ENCODE measurements around the gene OGA.

Gene OGA

DNA sequence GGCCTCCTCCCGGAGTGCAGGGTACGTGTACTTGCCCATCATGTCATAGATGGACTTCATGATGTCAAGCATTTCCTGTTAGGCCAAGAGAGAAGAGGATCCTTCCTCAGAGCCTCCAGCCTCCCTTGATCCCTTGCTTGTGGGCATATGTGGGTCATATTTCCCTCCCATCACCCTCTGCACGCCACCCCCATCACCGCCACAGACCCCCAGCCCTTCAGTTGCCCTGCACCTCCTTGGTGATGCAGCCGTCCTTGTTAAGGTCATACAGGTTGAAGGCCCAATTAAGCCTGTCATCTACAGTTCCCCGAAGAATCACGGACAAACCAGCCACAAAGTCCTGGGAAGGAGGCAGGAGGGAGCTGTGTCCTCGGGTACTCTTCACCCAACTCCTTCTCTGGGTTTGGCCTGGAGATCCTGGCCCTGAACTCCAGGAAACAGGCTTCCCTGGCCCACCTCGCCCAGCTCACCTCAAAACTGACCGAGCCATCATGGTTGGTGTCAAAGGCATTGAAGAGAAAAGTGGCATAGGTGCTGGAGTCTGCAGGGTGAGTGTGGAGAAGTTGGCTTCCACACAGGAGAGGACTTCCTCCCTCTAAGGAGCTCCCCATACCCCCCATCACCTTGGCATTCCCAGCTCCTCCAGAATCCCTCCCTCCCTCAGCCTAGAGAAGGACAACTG lies 9.8 kb upstream of the OGA start:
- TF ChIP-seq TOX (CRISPR knock-in tag; IDR thresholded peaks at IDR 0.05; ENCODE audit: borderline replicate concordance) (no peak), ZC3H10 (CRISPR knock-in tag; IDR thresholded peaks at IDR 0.05) (no peak), ISL1 (CRISPR knock-in tag; IDR thresholded peaks at IDR 0.05) (no peak), BACH2 (CRISPR knock-in tag; IDR thresholded peaks at IDR 0.05; ENCODE audit: borderline replicate concordance) (no peak), SNAI2 (CRISPR knock-in tag; IDR thresholded peaks at IDR 0.05) (no peak), PPARA (CRISPR knock-in tag; IDR thresholded peaks at IDR 0.05; ENCODE audit: borderline replicate concordance) (no peak), ESRRG (CRISPR knock-in tag; IDR thresholded peaks at IDR 0.05) (no peak)
- TF ChIP-seq, protein P1, sequence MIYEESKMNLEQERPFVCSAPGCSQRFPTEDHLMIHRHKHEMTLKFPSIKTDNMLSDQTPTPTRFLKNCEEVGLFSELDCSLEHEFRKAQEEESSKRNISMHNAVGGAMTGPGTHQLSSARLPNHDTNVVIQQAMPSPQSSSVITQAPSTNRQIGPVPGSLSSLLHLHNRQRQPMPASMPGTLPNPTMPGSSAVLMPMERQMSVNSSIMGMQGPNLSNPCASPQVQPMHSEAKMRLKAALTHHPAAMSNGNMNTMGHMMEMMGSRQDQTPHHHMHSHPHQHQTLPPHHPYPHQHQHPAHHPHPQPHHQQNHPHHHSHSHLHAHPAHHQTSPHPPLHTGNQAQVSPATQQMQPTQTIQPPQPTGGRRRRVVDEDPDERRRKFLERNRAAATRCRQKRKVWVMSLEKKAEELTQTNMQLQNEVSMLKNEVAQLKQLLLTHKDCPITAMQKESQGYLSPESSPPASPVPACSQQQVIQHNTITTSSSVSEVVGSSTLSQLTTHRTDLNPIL (CRISPR knock-in tag; IDR thresholded peaks at IDR 0.05; ENCODE audit: low read depth): no peak
- TF ChIP-seq, protein P2, sequence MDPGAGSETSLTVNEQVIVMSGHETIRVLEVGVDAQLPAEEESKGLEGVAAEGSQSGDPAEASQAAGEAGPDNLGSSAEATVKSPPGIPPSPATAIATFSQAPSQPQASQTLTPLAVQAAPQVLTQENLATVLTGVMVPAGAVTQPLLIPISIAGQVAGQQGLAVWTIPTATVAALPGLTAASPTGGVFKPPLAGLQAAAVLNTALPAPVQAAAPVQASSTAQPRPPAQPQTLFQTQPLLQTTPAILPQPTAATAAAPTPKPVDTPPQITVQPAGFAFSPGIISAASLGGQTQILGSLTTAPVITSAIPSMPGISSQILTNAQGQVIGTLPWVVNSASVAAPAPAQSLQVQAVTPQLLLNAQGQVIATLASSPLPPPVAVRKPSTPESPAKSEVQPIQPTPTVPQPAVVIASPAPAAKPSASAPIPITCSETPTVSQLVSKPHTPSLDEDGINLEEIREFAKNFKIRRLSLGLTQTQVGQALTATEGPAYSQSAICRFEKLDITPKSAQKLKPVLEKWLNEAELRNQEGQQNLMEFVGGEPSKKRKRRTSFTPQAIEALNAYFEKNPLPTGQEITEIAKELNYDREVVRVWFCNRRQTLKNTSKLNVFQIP (CRISPR knock-in tag; IDR thresholded peaks at IDR 0.05; ENCODE audit: borderline replicate concordance, low read depth): no peak
- TF ChIP-seq, protein P3, sequence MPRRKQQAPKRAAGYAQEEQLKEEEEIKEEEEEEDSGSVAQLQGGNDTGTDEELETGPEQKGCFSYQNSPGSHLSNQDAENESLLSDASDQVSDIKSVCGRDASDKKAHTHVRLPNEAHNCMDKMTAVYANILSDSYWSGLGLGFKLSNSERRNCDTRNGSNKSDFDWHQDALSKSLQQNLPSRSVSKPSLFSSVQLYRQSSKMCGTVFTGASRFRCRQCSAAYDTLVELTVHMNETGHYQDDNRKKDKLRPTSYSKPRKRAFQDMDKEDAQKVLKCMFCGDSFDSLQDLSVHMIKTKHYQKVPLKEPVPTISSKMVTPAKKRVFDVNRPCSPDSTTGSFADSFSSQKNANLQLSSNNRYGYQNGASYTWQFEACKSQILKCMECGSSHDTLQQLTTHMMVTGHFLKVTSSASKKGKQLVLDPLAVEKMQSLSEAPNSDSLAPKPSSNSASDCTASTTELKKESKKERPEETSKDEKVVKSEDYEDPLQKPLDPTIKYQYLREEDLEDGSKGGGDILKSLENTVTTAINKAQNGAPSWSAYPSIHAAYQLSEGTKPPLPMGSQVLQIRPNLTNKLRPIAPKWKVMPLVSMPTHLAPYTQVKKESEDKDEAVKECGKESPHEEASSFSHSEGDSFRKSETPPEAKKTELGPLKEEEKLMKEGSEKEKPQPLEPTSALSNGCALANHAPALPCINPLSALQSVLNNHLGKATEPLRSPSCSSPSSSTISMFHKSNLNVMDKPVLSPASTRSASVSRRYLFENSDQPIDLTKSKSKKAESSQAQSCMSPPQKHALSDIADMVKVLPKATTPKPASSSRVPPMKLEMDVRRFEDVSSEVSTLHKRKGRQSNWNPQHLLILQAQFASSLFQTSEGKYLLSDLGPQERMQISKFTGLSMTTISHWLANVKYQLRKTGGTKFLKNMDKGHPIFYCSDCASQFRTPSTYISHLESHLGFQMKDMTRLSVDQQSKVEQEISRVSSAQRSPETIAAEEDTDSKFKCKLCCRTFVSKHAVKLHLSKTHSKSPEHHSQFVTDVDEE (CRISPR knock-in tag; IDR thresholded peaks at IDR 0.05): no peak

DNA sequence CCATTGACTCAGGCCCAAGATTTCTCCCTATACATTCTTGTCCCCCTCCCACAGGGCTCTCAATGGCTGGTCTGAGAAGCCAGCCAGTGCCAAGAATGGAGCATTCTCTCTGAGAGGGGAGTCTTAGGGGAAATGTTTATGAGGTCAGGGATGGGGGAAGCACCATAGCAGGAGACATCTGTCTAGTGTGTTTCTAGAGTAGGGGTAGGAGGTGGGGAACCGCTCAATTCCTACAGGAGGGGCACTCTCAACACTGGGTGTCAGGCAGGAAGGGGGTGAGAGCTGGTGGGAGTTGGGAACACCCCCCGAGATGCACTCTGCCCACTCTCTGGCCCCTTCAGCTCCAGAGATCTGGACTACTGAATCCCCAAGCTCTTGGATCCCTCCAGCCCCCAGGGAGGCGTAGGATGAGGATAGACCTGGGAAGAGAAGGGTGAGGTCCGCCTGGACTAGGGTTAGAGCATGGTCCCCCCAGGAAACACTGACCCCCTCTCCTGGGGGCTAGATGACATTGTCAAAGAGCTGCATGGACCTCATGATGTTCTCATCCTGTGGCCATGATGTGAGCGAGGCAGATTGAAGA lies 8.7 kb upstream of the OGA start:
- no peak for ATAC-seq
- TF ChIP-seq, protein P2 (CRISPR knock-in tag; IDR thresholded peaks at IDR 0.05; ENCODE audit: borderline replicate concordance, low read depth): no peak
- TF ChIP-seq ZC3H10 (CRISPR knock-in tag; IDR thresholded peaks at IDR 0.05) (no peak), TCF4 (CRISPR knock-in tag; IDR thresholded peaks at IDR 0.05; ENCODE audit: borderline replicate concordance) (no peak), ZNF565 (CRISPR knock-in tag; conservative IDR thresholded peaks at IDR 0.05; ENCODE audit: low read depth) (no peak), RARB (CRISPR knock-in tag; IDR thresholded peaks at IDR 0.05) (no peak), ZFP30 (CRISPR knock-in tag; IDR thresholded peaks at IDR 0.05) (no peak), TOX (CRISPR knock-in tag; IDR thresholded peaks at IDR 0.05; ENCODE audit: borderline replicate concordance) (no peak), BACH2 (CRISPR knock-in tag; IDR thresholded peaks at IDR 0.05; ENCODE audit: borderline replicate concordance) (no peak), ZNF70 (CRISPR knock-in tag; IDR thresholded peaks at IDR 0.05) (no peak), ZFP3 (CRISPR knock-in tag; IDR thresholded peaks at IDR 0.05) (no peak), ISL1 (CRISPR knock-in tag; IDR thresholded peaks at IDR 0.05) (no peak), OSR1 (CRISPR knock-in tag; IDR thresholded peaks at IDR 0.05) (no peak), GLIS3 (CRISPR knock-in tag; IDR thresholded peaks at IDR 0.05) (no peak), SNAI2 (CRISPR knock-in tag; IDR thresholded peaks at IDR 0.05) (no peak), PPARA (CRISPR knock-in tag; IDR thresholded peaks at IDR 0.05; ENCODE audit: borderline replicate concordance) (no peak), ZNF8 (CRISPR knock-in tag; IDR thresholded peaks at IDR 0.05) (no peak)
- TF ChIP-seq, protein P4, sequence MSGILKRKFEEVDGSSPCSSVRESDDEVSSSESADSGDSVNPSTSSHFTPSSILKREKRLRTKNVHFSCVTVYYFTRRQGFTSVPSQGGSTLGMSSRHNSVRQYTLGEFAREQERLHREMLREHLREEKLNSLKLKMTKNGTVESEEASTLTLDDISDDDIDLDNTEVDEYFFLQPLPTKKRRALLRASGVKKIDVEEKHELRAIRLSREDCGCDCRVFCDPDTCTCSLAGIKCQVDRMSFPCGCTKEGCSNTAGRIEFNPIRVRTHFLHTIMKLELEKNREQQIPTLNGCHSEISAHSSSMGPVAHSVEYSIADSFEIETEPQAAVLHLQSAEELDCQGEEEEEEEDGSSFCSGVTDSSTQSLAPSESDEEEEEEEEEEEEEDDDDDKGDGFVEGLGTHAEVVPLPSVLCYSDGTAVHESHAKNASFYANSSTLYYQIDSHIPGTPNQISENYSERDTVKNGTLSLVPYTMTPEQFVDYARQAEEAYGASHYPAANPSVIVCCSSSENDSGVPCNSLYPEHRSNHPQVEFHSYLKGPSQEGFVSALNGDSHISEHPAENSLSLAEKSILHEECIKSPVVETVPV (CRISPR knock-in tag; IDR thresholded peaks at IDR 0.05): no peak
- TF ChIP-seq, protein P3 (CRISPR knock-in tag; IDR thresholded peaks at IDR 0.05): no peak
- TF ChIP-seq, protein P1 (CRISPR knock-in tag; IDR thresholded peaks at IDR 0.05; ENCODE audit: low read depth): no peak
- TF ChIP-seq, protein P5, sequence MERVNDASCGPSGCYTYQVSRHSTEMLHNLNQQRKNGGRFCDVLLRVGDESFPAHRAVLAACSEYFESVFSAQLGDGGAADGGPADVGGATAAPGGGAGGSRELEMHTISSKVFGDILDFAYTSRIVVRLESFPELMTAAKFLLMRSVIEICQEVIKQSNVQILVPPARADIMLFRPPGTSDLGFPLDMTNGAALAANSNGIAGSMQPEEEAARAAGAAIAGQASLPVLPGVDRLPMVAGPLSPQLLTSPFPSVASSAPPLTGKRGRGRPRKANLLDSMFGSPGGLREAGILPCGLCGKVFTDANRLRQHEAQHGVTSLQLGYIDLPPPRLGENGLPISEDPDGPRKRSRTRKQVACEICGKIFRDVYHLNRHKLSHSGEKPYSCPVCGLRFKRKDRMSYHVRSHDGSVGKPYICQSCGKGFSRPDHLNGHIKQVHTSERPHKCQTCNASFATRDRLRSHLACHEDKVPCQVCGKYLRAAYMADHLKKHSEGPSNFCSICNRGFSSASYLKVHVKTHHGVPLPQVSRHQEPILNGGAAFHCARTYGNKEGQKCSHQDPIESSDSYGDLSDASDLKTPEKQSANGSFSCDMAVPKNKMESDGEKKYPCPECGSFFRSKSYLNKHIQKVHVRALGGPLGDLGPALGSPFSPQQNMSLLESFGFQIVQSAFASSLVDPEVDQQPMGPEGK (CRISPR knock-in tag; IDR thresholded peaks at IDR 0.05; ENCODE audit: borderline replicate concordance): no peak

More for the DNA sequence above, 9.8 kb upstream of the OGA start:
- ATAC-seq: no peak
